CD1c-positive myeloid dendritic cell (primary cell): Measurements from ENCODE around the gene NHS.

ENCODE experiments used
- DNase-seq: peaks from one replicate; pipeline ENCODE4 v3.0.0-alpha.2; 2016; ENCODE audit errors: extremely low spot score

Gene NHS

GRCh38 chrX:17374619-17375366 lies at the start of gene NHS:
TSS of gene NHS (plus strand) at chrX:17375200. CDS start at chrX:17375758, 558 bp downstream.
- DNase-seq: no peak

- no peak for DNase-seq
Measured at GRCh38 chrX:17328837-17329236, 46.2 kb upstream of the NHS start.

GRCh38 chrX:17336377-17336776 lies 38.6 kb upstream of the NHS start:
- DNase-seq: no peak

- no peak for DNase-seq
Measured at GRCh38 chrX:17355976-17356375, 19.0 kb upstream of the NHS start.

- no peak for DNase-seq
Measured at GRCh38 chrX:17359500-17359899, 15.5 kb upstream of the NHS start.

GRCh38 chrX:17361620-17362019 lies 13.4 kb upstream of the NHS start:
- peak; percentile 1 for DNase-seq

- DNase-seq: no peak
Measured at GRCh38 chrX:17368002-17368401, 7.0 kb upstream of the NHS start.

- DNase-seq: no peak
Measured at GRCh38 chrX:17369309-17369708, 5.7 kb upstream of the NHS start.

GRCh38 chrX:17370191-17370590 lies 4.8 kb upstream of the NHS start:
- DNase-seq: no peak

- no peak for DNase-seq
Measured at GRCh38 chrX:17372052-17372451, 2.9 kb upstream of the NHS start.

GRCh38 chrX:17373337-17373736 lies 1.7 kb upstream of the NHS start:
- DNase-seq: no peak

- DNase-seq: no peak
Measured at GRCh38 chrX:17375367-17375636, 302 bp downstream of the NHS start.

- no peak for DNase-seq
Measured at GRCh38 chrX:17375637-17376430, 834 bp downstream of the NHS start.

GRCh38 chrX:17376431-17377077 lies 1.6 kb downstream of the NHS start:
- no peak for DNase-seq

- no peak for DNase-seq
Measured at GRCh38 chrX:17377091-17377717, 2.2 kb downstream of the NHS start.

GRCh38 chrX:17377795-17378194 lies 2.8 kb downstream of the NHS start:
- no peak for DNase-seq

- no peak for DNase-seq
Measured at GRCh38 chrX:17380221-17380620, 5.2 kb downstream of the NHS start.

- no peak for DNase-seq
Measured at GRCh38 chrX:17390419-17390850, 15.4 kb downstream of the NHS start.

GRCh38 chrX:17395154-17395553 lies 20.2 kb downstream of the NHS start:
- no peak for DNase-seq

GRCh38 chrX:17397074-17397473 lies 22.1 kb downstream of the NHS start:
- DNase-seq: no peak

GRCh38 chrX:17403189-17403691 lies 28.2 kb downstream of the NHS start:
- no peak for DNase-seq

GRCh38 chrX:17403972-17404371 lies 29.0 kb downstream of the NHS start:
- DNase-seq: no peak
